Endothelial cell of umbilical vein (primary cell): ENCODE measurements around the gene HNRNPU. TPM values are rescaled to one million over a fixed set of nuclear protein-coding genes. Genes with fewer than 3 reads are reported as not detected.

Source experiments
- BruUV-seq: library from RNA; stranded (reverse); fragments of 400-500 nt; replicated peaks from 2 replicates; lab custom pipeline; 2021; lab: Mats Ljungman, UMichigan
- CTCF ChIA-PET: fragments of 300-600, 350-600 bp; sonication (Branson Sonifier 250); formaldehyde crosslinking; loops from one replicate; lab custom pipeline; 2021; ENCODE audit warnings: antibody characterized with exemption, inconsistent platforms; lab: Charles Lee
- POLR2A ChIA-PET: fragments of 300-600, 350-600 bp; sonication (Branson Sonifier 250); formaldehyde crosslinking; loops from one replicate; lab custom pipeline; 2021; ENCODE audit warnings: antibody characterized with exemption, inconsistent platforms; lab: Charles Lee
- DNase-seq: peaks from one replicate; pipeline ENCODE4 v3.0.0-alpha.2; 2011; ENCODE audit warnings: low read depth, low spot score
- FAIRE-seq: peaks from 2 replicates; lab custom pipeline; 2011; peaks lifted over from hg19 to GRCh38; lab: Jason Lieb, UNC
- H2AFZ ChIP-seq: 2 replicates; pipeline ENCODE4 v1.6.0; 2012; ENCODE audit warnings: low read depth, low read length, control low read depth, inconsistent platforms
- H3K27ac ChIP-seq: 2 replicates; pipeline ENCODE4 v1.5.1; 2011; ENCODE audit warnings: low read depth, mild to moderate bottlenecking, control low read depth, low read length, moderate library complexity; ENCODE audit not compliant: insufficient read depth
- H3K27me3 ChIP-seq, 2 experiments: 2 replicates each; pipeline versions ENCODE4 v1.6.0 to v1.6.1; 2011; ENCODE audit warnings: low read length in 2 of 2, mixed read lengths in 1 of 2; ENCODE audit not compliant: control insufficient read depth in 2 of 2, insufficient read depth in 2 of 2
- H3K36me3 ChIP-seq, 2 experiments: 2 replicates in 1 of 2; 3 replicates in 1 of 2; pipeline ENCODE4 v1.5.1; 2011; ENCODE audit warnings: low read length in 2 of 2, mild to moderate bottlenecking in 1 of 2, moderate library complexity in 1 of 2; ENCODE audit not compliant: control insufficient read depth in 2 of 2, insufficient read depth in 2 of 2; ENCODE audit errors: extremely low read depth in 1 of 2
- H3K4me1 ChIP-seq: 3 replicates; pipeline ENCODE4 v1.5.1; 2011; ENCODE audit warnings: mild to moderate bottlenecking, low read length; ENCODE audit not compliant: control insufficient read depth, insufficient read depth; ENCODE audit errors: extremely low read depth
- H3K4me2 ChIP-seq: 2 replicates; pipeline ENCODE4 v1.6.1; 2011; ENCODE audit warnings: low read length, control low read depth, mixed read lengths; ENCODE audit not compliant: insufficient read depth
- H3K4me3 ChIP-seq, 3 experiments: fragments of 200-600 bp in 1 of 3; sonication (generic), shearing (Covaris generic) in 1 of 3; replicated peaks in 1 of 3; 2 replicates each; pipeline ENCODE4 v1.5.1; 2011 to 2016; ENCODE audit warnings: control low read depth in 3 of 3, low read length in 3 of 3, mild to moderate bottlenecking in 2 of 3, inconsistent platforms in 1 of 3, low read depth in 1 of 3, moderate library complexity in 1 of 3; ENCODE audit not compliant: insufficient read depth in 1 of 3
- H3K79me2 ChIP-seq: 2 replicates; pipeline ENCODE4 v1.6.0; 2012; ENCODE audit warnings: low read length, inconsistent platforms; ENCODE audit not compliant: control insufficient read depth, insufficient read depth
- H3K9ac ChIP-seq: replicated peaks from 2 replicates; pipeline ENCODE3; 2011; ENCODE audit warnings: low read length, control low read depth; ENCODE audit not compliant: insufficient read depth; ENCODE audit errors: extremely low read depth
- H3K9me1 ChIP-seq: replicated peaks from 3 replicates; pipeline ENCODE4 v1.6.0; 2011; ENCODE audit warnings: mild to moderate bottlenecking, low read length; ENCODE audit not compliant: control insufficient read depth, insufficient read depth; ENCODE audit errors: extremely low read depth
- H3K9me3 ChIP-seq: replicated peaks from 2 replicates; pipeline ENCODE4 v1.5.1; 2012; ENCODE audit warnings: low read length, inconsistent platforms; ENCODE audit not compliant: control insufficient read depth, insufficient read depth
- H4K20me1 ChIP-seq: replicated peaks from 2 replicates; pipeline ENCODE3; 2011; ENCODE audit warnings: mild to moderate bottlenecking, low read length; ENCODE audit not compliant: control insufficient read depth, insufficient read depth; ENCODE audit errors: extremely low read depth
- CTCF ChIP-seq, 2 donors: IDR thresholded peaks; 1 replicate in 1 of 2; 2 replicates in 1 of 2; pipeline ENCODE4 v1.5.1; 2011; ENCODE audit warnings: low read length in 2 of 2, mild to moderate bottlenecking in 2 of 2, moderate library complexity in 2 of 2, control low read depth in 1 of 2, inconsistent platforms in 1 of 2, low read depth in 1 of 2; ENCODE audit not compliant: insufficient read depth in 1 of 2; ENCODE audit errors: extremely low read depth in 1 of 2
- EZH2 ChIP-seq: IDR thresholded peaks from 2 replicates; pipeline ENCODE4 v1.6.1; 2012; ENCODE audit warnings: borderline replicate concordance, low read depth, mild to moderate bottlenecking, moderate library complexity, low read length, inconsistent platforms; ENCODE audit not compliant: severe bottlenecking
- FOS ChIP-seq: IDR thresholded peaks from 2 replicates; pipeline ENCODE4 v1.6.1; 2011; ENCODE audit warnings: mild to moderate bottlenecking, low read length, moderate library complexity, borderline replicate concordance; ENCODE audit not compliant: insufficient read depth
- GATA2 ChIP-seq: IDR thresholded peaks from 2 replicates; pipeline ENCODE4 v1.7.0; 2011; ENCODE audit warnings: low read depth, mild to moderate bottlenecking, moderate library complexity, mixed read lengths, low read length; ENCODE audit not compliant: insufficient read length, insufficient read depth
- MAX ChIP-seq: IDR thresholded peaks from 2 replicates; pipeline ENCODE4 v1.6.1; 2011; ENCODE audit not compliant: insufficient read depth, insufficient read length
- MYC ChIP-seq: IDR thresholded peaks from one replicate; pipeline ENCODE4 v1.6.1; 2011; ENCODE audit warnings: mild to moderate bottlenecking, low read depth, low read length
- POLR2A ChIP-seq: IDR thresholded peaks from 2 replicates; pipeline ENCODE4 v1.6.1; 2012; ENCODE audit warnings: low read depth, mild to moderate bottlenecking, control low read depth, low read length
- POLR2AphosphoS5 ChIP-seq: IDR thresholded peaks from 2 replicates; pipeline ENCODE4 v1.6.1; 2012; ENCODE audit warnings: low read depth, mild to moderate bottlenecking, control low read depth, low read length, moderate library complexity; ENCODE audit not compliant: insufficient read depth
- dilution Hi-C: fragments of 300-500 bp; cut with MboI; formaldehyde crosslinking; loops from one replicate; pipeline ENCODE4 v1.15.0; 2019; ENCODE audit warnings: low sequenced_read_pairs; ENCODE audit not compliant: extremely low pct_ligation_motif_present
- intact Hi-C: fragments of 100-400 bp; cut with micrococcal nuclease; formaldehyde crosslinking; loops from one replicate; pipeline ENCODE4 v1.10.0; 2022
- polyA plus RNA-seq, 4 experiments: library from polyadenylated mRNA; depleted of rRNA in 3 of 4; stranded (reverse) in 3 of 4; unstranded in 1 of 4; fragments of >200 nt; gene quantifications; 2 replicates each; pipeline versions ENCODE4 v1.2.1 to v1.2.3, GENCODE V29; 2011 to 2012; ENCODE audit warnings: missing spikeins in 1 of 4
- total RNA-seq: library from RNA; stranded (reverse); gene quantifications from 2 replicates; pipeline ENCODE4 v1.2.3, GENCODE V29; 2021

HNRNPU gene
- total and polyA plus RNA-seq, 2 donors (not counting 3 experiments of a cell fraction or from before 2014, with no cell fraction given) = 68.7 to 417 TPM

GRCh38 chr1:244876228-244876910, 12.0 kb upstream of the HNRNPU start:
- CTCF ChIA-PET = interaction anchor here (1.4 kb wide), 1 partner anchor 167 kb away, joined by 3 read pairs; no protein-coding TSS in a partner anchor

More at GRCh38 chr1:244876228-244876910, 12.0 kb upstream of the HNRNPU start:
- Histone ChIP-seq H3K4me1 (no peaks in the 10 kb centered on the region), H3K4me3 (no peak overlapping the region), H2AFZ (no peak overlapping the region), H4K20me1 (no peaks in the 10 kb centered on the region), H3K27me3 (no peaks in the 10 kb centered on the region), H3K36me3 (no peaks in the 10 kb centered on the region), H3K9me1 (no peaks in the 10 kb centered on the region), H3K27ac (no peak overlapping the region), H3K9ac (no peak overlapping the region), H3K9me3 (no peaks in the 10 kb centered on the region), H3K79me2 (no peaks in the 10 kb centered on the region), H3K4me2 (no peak overlapping the region)
- intact Hi-C loops (no loop called here), dilution Hi-C loops (no loop called here)
- POLR2A ChIA-PET = no interaction called here
- BruUV-seq = no TSS peak
- no peak for TF ChIP-seq EZH2
- no peak for TF ChIP-seq POLR2AphosphoS5
- TF ChIP-seq POLR2A = no peak
- no peak for TF ChIP-seq MAX
- TF ChIP-seq CTCF (IDR thresholded peaks at IDR 0.05; ENCODE audit: extremely low read depth in 1 of 2, insufficient read depth in 1 of 2, low read depth in 1 of 2, low read length in 2 of 2) = no peak
- TF ChIP-seq FOS = no peak
- TF ChIP-seq MYC = no peak
- TF ChIP-seq GATA2 = no peak
- FAIRE-seq (no peak), DNase-seq (no peak)
